Activated B cell treated with CpG ODN at 0.5 μM for 24 hours (primary cell): ENCODE results near the gene RASGEF1C. TPM values are rescaled to one million over a fixed set of nuclear protein-coding genes. Genes with fewer than 3 reads are reported as not detected.

Experiments
- ATAC-seq: fragments of 200-7000 bp; cut with Tn5 transposase; one replicate; pipeline ENCODE4 v1.10.0; 2021; ENCODE audit warnings: low read depth, mild to moderate bottlenecking, moderate library complexity
- CTCF ChIA-PET: fragments of 350-600 bp; sonication (Branson Sonifier 250); formaldehyde crosslinking; loops from one replicate; lab custom pipeline; 2021; ENCODE audit warnings: antibody characterized with exemption; lab: Charles Lee
- POLR2A ChIA-PET: fragments of 350-600 bp; sonication (Branson Sonifier 250); formaldehyde crosslinking; loops from one replicate; lab custom pipeline; 2021; ENCODE audit warnings: antibody characterized with exemption; lab: Charles Lee
- DNase-seq: peaks from one replicate; pipeline ENCODE4 v3.0.0; 2022
- H3K27ac Mint-ChIP-seq: one replicate; pipeline ENCODE4 v1.8.0; 2020; ENCODE audit warnings: mixed read lengths
- H3K27me3 Mint-ChIP-seq: one replicate; pipeline ENCODE4 v1.8.0; 2021; ENCODE audit warnings: mixed read lengths
- H3K36me3 Mint-ChIP-seq: one replicate; pipeline ENCODE4 v1.8.0; 2021; ENCODE audit warnings: low read depth, mixed read lengths
- H3K4me1 Mint-ChIP-seq: one replicate; pipeline ENCODE4 v1.8.0; 2021; ENCODE audit warnings: mixed read lengths
- H3K4me3 Mint-ChIP-seq: one replicate; pipeline ENCODE4 v1.8.0; 2020; ENCODE audit warnings: mild to moderate bottlenecking, mixed read lengths
- H3K9me3 Mint-ChIP-seq: one replicate; pipeline ENCODE4 v1.8.0; 2020; ENCODE audit warnings: mixed read lengths
- CTCF ChIP-seq: fragments of 200-600 bp; IDR thresholded peaks from one replicate; pipeline ENCODE4 v1.8.0; 2022; ENCODE audit warnings: antibody characterized with exemption, mild to moderate bottlenecking
- intact Hi-C: fragments of 100-400 bp; cut with micrococcal nuclease; formaldehyde crosslinking; loops from one replicate; pipeline ENCODE4 v1.15.1; 2024
- total RNA-seq: library from RNA; stranded (reverse); gene quantifications from 2 replicates; pipeline ENCODE4 v1.2.3, GENCODE V29; 2022

The RASGEF1C gene
- total RNA-seq, 1 donor from 2014 or later = not detected

GRCh38 chr5:180097163-180097894, 111.7 kb downstream of the RASGEF1C start:
- POLR2A ChIA-PET = no interaction called here
- Mint-ChIP-seq H3K4me1 (peaks cover 5% of the 10 kb centered on the region), H3K27me3 (peaks cover 9% of the 10 kb centered on the region), H3K9me3 (no peaks in the 10 kb centered on the region), H3K27ac (no peak overlapping the region), H3K36me3 (no peaks in the 10 kb centered on the region), H3K4me3 (no peak overlapping the region)
- CTCF ChIA-PET = no interaction called here
- no peak for ATAC-seq
- intact Hi-C loops = no loop called here
- no peak for TF ChIP-seq CTCF
- no peak for DNase-seq

DNA sequence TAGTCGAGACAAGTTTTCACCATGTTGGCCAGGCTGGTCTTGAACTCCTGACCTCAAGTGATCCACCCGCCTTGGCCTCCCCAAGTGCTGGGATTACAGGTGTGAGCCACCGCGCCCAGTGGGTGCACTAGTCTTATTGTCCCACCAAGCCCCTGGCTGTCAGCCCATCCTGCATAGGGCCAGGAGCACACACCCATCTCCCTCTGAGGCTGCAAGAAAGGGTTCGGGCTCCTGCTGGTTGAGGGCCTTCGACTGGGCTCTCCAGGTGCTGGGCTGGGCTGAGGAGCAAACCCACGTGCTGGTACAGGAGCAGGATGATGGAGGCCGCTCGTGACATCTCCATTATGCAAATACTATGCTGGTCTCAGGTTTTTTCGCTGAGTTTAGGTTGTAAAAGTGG, 112.4 kb downstream of the RASGEF1C start:
- H3K4me3 Mint-ChIP-seq = no peak overlapping the region
- no peak for TF ChIP-seq CTCF
- CTCF ChIA-PET = no interaction called here
- POLR2A ChIA-PET = no interaction called here
- H3K36me3 Mint-ChIP-seq = no peaks in the 10 kb centered on the region
- peaks cover 9% of the 10 kb centered on the region for H3K27me3 Mint-ChIP-seq
- no peak overlapping the region for H3K27ac Mint-ChIP-seq
- H3K9me3 Mint-ChIP-seq = no peaks in the 10 kb centered on the region
- DNase-seq = no peak
- intact Hi-C loops = no loop called here
- no peak for ATAC-seq
- H3K4me1 Mint-ChIP-seq = peaks cover 5% of the 10 kb centered on the region

- peaks cover 9% of the 10 kb centered on the region for H3K27me3 Mint-ChIP-seq
- no peaks in the 10 kb centered on the region for H3K36me3 Mint-ChIP-seq
- POLR2A ChIA-PET = no interaction called here
- DNase-seq (no peak), ATAC-seq (no peak)
- peaks cover 11% of the 10 kb centered on the region for H3K4me1 Mint-ChIP-seq
- no peaks in the 10 kb centered on the region for H3K9me3 Mint-ChIP-seq
- TF ChIP-seq CTCF = no peak
- H3K4me3 Mint-ChIP-seq = no peak overlapping the region
- CTCF ChIA-PET = no interaction called here
- H3K27ac Mint-ChIP-seq = no peak overlapping the region
- intact Hi-C loops = no loop called here
These were observed 113.5 kb downstream of the RASGEF1C start for GRCh38 chr5:180095545-180095944.

DNA sequence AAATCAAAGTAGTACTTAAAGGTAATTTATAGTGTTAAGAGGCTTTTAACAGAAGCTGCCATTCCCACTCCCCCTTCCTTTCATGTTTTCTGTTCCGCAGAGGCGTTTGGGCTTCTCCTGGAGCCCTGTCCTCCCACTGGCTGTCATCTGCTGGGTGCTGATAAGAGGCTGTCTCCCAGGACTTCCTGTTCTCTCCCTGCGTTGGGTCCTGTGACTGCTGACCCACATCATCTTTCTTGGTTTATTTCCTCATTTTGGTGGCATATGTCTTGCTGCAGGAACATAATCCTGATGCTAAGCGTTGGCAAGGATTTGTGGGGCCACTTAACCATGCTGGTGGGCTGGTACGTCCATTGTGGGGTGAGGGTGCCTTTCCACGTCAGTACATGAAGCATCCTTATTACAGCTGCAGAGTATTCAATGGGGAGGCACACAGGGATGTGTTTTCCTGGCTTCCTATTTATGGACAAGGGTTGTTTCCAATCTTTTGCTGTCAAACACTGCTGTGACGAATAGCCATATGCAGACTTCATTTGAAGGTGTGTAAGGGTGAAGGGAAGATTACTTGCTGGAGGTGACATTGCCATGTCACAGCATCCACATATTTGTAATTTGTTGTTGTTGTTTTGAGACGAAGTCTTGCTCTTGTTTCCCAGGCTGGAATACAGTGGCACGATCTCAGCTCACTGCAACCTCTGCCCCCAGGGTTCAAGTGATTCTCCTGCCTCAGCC, 115.2 kb downstream of the RASGEF1C start:
- no peak overlapping the region for H3K4me3 Mint-ChIP-seq
- H3K4me1 Mint-ChIP-seq = peaks cover 15% of the 10 kb centered on the region
- intact Hi-C loops = loop anchor here (5.0 kb wide), 1 partner anchor 187 kb away; the partner anchor contains the start of gene TBC1D9B
- H3K9me3 Mint-ChIP-seq = no peaks in the 10 kb centered on the region
- no peak for TF ChIP-seq CTCF
- CTCF ChIA-PET = no interaction called here
- H3K36me3 Mint-ChIP-seq = no peaks in the 10 kb centered on the region
- DNase-seq (no peak), ATAC-seq (no peak)
- POLR2A ChIA-PET = no interaction called here
- no peak overlapping the region for H3K27ac Mint-ChIP-seq
- H3K27me3 Mint-ChIP-seq = peaks cover 9% of the 10 kb centered on the region

DNA sequence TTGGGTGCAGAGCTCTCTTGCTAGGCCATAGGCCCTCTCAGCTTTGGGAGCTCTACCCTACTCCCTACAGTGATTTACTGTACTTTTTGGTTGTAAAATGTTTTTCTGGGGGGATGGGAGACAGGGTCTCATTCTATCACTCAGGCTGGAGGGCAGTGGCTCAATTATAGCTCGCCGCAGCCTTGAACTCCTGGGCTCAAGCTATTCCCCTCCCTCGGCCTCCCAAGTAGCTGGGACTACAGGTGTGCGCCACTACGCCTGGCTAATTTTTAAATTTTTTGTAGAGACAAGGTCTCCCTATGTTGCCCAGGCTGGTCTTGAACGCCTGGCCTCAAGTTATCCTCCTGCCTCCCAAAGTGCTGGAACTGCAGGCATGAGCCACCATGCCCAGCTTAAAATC, 115.8 kb downstream of the RASGEF1C start:
- Mint-ChIP-seq H3K4me3 (no peak overlapping the region), H3K27me3 (peaks cover 9% of the 10 kb centered on the region), H3K36me3 (no peaks in the 10 kb centered on the region), H3K9me3 (no peaks in the 10 kb centered on the region), H3K27ac (no peak overlapping the region), H3K4me1 (peaks cover 15% of the 10 kb centered on the region)
- ChIA-PET CTCF (no interaction called here), POLR2A (no interaction called here)
- DNase-seq (no peak), ATAC-seq (no peak)
- no peak for TF ChIP-seq CTCF
- intact Hi-C loops = loop anchor here (5.0 kb wide), 1 partner anchor 186 kb away; the partner anchor contains the start of gene TBC1D9B
